SK-N-SH treated with all-trans-retinoic acid at 6 μM for 48 hours (cell line): ENCODE measurements around the gene HCFC1.

Experiments
- ATAC-seq: fragments of 200-7000 bp; cut with Tn5 transposase; 3 replicates; pipeline ENCODE4 v1.9.1; 2020; ENCODE audit warnings: mild to moderate bottlenecking, moderate library complexity
- ARNTL ChIP-seq: fragments of 450-650 bp; formaldehyde crosslinking; IDR thresholded peaks from 2 replicates; pipeline ENCODE4 v1.5.0; 2020; ENCODE audit warnings: low read depth, mild to moderate bottlenecking, moderate library complexity, borderline replicate concordance
- BACH2 ChIP-seq: fragments of 250-450 bp; sonication (Bioruptor Pico); IDR thresholded peaks from 2 replicates; pipeline ENCODE4 v1.9.0; 2021; ENCODE audit warnings: mild to moderate bottlenecking, borderline replicate concordance
- CSDC2 ChIP-seq: fragments of 250-450 bp; sonication (Bioruptor Pico); IDR thresholded peaks from 2 replicates; pipeline ENCODE4 v1.5.0; 2020; ENCODE audit warnings: mild to moderate bottlenecking, moderate library complexity
- ESRRG ChIP-seq: fragments of 250-450 bp; sonication (Bioruptor Pico); IDR thresholded peaks from 2 replicates; pipeline ENCODE4 v1.6.1; 2021; ENCODE audit warnings: mild to moderate bottlenecking
- OSR1 ChIP-seq: fragments of 250-450 bp; sonication (Bioruptor Pico); IDR thresholded peaks from 2 replicates; pipeline ENCODE4 v1.8.0; 2022; ENCODE audit warnings: moderate library complexity, mild to moderate bottlenecking, inconsistent platforms
- PPARA ChIP-seq: fragments of 250-450 bp; sonication (Bioruptor Pico); IDR thresholded peaks from 2 replicates; pipeline ENCODE4 v1.5.0; 2020; ENCODE audit warnings: mild to moderate bottlenecking, borderline replicate concordance
- RARB ChIP-seq: fragments of 250-450 bp; sonication (Bioruptor Pico); IDR thresholded peaks from 2 replicates; pipeline ENCODE4 v1.8.0; 2021; ENCODE audit warnings: mild to moderate bottlenecking, moderate library complexity
- SNAI2 ChIP-seq: fragments of 250-450 bp; sonication (Bioruptor Pico); IDR thresholded peaks from 2 replicates; pipeline ENCODE4 v1.5.0; 2020; ENCODE audit warnings: mild to moderate bottlenecking, moderate library complexity
- TOX ChIP-seq: fragments of 250-450 bp; sonication (Bioruptor Pico); IDR thresholded peaks from 2 replicates; pipeline ENCODE4 v1.8.0; 2021; ENCODE audit warnings: mild to moderate bottlenecking, moderate library complexity, borderline replicate concordance
- ZC3H10 ChIP-seq: fragments of 250-450 bp; sonication (Bioruptor Pico); IDR thresholded peaks from 2 replicates; pipeline ENCODE4 v1.5.1; 2021; ENCODE audit warnings: mild to moderate bottlenecking, moderate library complexity
- ZFP3 ChIP-seq: fragments of 250-450 bp; sonication (Bioruptor Pico); IDR thresholded peaks from 2 replicates; pipeline ENCODE4 v1.5.0; 2020; ENCODE audit warnings: mild to moderate bottlenecking, moderate library complexity
- ZFP30 ChIP-seq: fragments of 450-650 bp; formaldehyde crosslinking; IDR thresholded peaks from 2 replicates; pipeline ENCODE4 v1.5.0; 2022; ENCODE audit warnings: mild to moderate bottlenecking, moderate library complexity
- ZNF565 ChIP-seq: fragments of 450-650 bp; formaldehyde crosslinking; conservative IDR thresholded peaks from 2 replicates; pipeline ENCODE4 v1.5.0; 2020; ENCODE audit warnings: low read depth, mild to moderate bottlenecking, moderate library complexity
- ZNF70 ChIP-seq: fragments of 450-650 bp; formaldehyde crosslinking; IDR thresholded peaks from 2 replicates; pipeline ENCODE4 v1.5.0; 2020; ENCODE audit warnings: mild to moderate bottlenecking, moderate library complexity
- ZNF8 ChIP-seq: fragments of 450-650 bp; formaldehyde crosslinking; IDR thresholded peaks from 2 replicates; pipeline ENCODE4 v1.5.0; 2020; ENCODE audit warnings: mild to moderate bottlenecking, moderate library complexity
- TF ChIP-seq, protein P1 (sequence below): fragments of 250-450 bp; sonication (Bioruptor Pico); IDR thresholded peaks from 2 replicates; pipeline ENCODE4 v1.5.0; 2020; ENCODE audit warnings: mild to moderate bottlenecking, moderate library complexity
- TF ChIP-seq, protein P2 (sequence below): fragments of 250-450 bp; sonication (Bioruptor Pico); IDR thresholded peaks from 2 replicates; pipeline ENCODE4 v1.5.1; 2020; ENCODE audit warnings: low read depth, mild to moderate bottlenecking, moderate library complexity
- TF ChIP-seq, protein P3 (sequence below): fragments of 250-450 bp; sonication (Bioruptor Pico); IDR thresholded peaks from 2 replicates; pipeline ENCODE4 v1.5.1; 2021; ENCODE audit warnings: mild to moderate bottlenecking, moderate library complexity
- TF ChIP-seq, protein P4 (sequence below): fragments of 250-450 bp; sonication (Bioruptor Pico); IDR thresholded peaks from 2 replicates; pipeline ENCODE4 v1.8.0; 2021; ENCODE audit warnings: low read depth, mild to moderate bottlenecking, moderate library complexity, borderline replicate concordance

HCFC1 gene

DNA sequence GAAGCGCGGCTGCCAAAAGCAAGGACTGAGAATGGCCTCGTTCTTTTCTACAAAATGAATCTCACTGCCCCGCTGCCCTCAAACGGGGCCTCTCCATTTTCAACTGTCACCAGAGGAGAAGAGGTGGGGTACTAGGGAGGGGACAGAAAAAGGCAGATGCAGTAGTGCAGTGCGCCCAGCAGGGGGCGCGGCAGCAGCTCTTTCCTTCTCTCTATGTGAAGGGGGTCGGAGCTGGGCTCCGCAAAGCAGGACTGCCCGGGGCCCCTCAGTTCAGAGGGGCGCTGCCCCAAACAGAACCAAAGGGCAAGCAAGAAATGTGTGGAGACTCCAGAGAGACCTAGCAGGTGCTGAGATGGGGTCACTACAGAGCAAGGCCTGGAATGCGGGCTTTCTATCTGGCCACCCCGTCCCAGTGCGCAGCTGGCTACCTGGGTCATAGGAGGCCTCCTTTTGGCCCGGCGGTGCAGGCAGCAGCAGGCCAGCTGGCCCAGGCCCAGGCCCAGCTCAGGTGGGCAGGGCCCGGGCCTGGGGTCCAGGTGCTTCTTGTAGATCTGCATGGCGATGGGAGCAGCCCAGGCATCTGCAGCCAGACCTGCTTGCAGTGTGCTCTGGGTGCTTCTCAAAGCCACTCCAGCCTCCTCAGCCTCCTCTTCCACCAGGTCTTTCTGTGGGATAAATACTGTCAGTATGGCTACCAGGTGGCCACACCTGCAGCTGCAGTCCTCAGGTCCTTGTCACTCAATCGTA, 42.2 kb upstream of the HCFC1 start:
- peak; percentile 79 for ATAC-seq
- TF ChIP-seq CSDC2 (CRISPR knock-in tag) (no peak), SNAI2 (no peak)

DNA sequence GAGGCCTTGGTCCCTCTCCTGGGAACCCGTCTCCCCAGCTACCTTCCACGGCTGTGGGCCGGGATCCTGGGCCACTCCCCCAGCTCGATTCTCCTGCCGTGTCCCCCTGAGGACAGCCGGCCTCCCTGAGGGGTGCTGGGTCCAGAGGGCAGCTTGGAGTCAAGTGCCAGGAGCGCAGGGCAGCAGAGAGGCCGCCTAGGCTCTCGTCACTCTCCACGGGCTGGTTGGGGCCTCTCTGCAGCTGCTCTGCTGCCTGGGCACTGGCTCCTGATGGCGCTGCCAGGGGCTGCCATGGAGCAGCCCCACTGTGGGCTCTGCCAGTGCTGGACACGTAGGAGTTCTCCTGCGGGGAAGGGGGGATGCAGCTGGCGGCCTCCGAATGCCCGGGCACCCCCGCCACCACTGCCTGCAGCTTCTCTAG, 41.4 kb upstream of the HCFC1 start:
- TF ChIP-seq ZNF70 (CRISPR knock-in tag): no peak
- TF ChIP-seq ARNTL (CRISPR knock-in tag): no peak
- no peak for TF ChIP-seq RARB
- no peak for TF ChIP-seq ZC3H10 (CRISPR knock-in tag)
- TF ChIP-seq ZNF565 (CRISPR knock-in tag): no peak
- TF ChIP-seq, all 23 proteins: peak for 0
- ATAC-seq: no peak

DNA sequence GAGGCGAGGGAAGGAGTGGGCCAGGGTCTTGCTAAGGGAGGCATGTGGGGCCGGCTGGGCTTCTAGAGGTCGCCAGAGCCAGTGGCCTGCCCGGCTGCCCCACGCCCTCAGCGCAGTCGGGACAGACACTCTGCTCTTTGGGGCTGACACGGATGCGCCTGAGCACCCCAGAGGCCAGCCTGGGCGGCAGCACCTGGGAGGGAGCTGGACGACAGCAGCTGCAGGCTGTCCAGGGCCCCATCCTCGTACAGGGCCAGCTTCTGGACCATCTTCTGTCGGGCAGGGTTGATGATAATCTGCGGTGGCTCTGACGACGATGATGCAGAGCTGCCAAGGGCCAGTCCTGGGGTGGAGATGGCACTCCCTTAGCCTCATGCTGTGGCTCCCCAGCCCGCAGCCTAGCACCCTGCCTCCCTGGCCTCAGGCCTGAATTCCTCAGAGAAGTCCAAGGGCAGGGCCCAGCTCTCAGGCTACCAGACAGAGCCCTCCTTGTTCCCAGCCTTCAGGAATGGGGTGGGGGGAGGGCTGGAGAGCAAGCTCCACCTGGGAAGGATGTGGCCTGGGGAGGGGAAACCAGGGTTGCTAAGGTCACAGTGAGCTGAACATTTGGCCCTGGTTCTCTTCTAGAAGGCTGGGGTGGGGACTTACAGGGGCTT, 40.8 kb upstream of the HCFC1 start:
- no peak for ATAC-seq
- TF ChIP-seq SNAI2 (no peak), ZFP30 (CRISPR knock-in tag) (no peak), ZC3H10 (CRISPR knock-in tag) (no peak), ESRRG (CRISPR knock-in tag) (no peak), ZNF70 (CRISPR knock-in tag) (no peak), ARNTL (CRISPR knock-in tag) (no peak), BACH2 (CRISPR knock-in tag) (no peak), ZNF8 (CRISPR knock-in tag) (no peak), ZFP3 (no peak), OSR1 (no peak), CSDC2 (CRISPR knock-in tag) (no peak), ZNF565 (CRISPR knock-in tag) (no peak), RARB (no peak), TOX (CRISPR knock-in tag) (no peak), PPARA (CRISPR knock-in tag) (no peak)
- TF ChIP-seq, protein P1, sequence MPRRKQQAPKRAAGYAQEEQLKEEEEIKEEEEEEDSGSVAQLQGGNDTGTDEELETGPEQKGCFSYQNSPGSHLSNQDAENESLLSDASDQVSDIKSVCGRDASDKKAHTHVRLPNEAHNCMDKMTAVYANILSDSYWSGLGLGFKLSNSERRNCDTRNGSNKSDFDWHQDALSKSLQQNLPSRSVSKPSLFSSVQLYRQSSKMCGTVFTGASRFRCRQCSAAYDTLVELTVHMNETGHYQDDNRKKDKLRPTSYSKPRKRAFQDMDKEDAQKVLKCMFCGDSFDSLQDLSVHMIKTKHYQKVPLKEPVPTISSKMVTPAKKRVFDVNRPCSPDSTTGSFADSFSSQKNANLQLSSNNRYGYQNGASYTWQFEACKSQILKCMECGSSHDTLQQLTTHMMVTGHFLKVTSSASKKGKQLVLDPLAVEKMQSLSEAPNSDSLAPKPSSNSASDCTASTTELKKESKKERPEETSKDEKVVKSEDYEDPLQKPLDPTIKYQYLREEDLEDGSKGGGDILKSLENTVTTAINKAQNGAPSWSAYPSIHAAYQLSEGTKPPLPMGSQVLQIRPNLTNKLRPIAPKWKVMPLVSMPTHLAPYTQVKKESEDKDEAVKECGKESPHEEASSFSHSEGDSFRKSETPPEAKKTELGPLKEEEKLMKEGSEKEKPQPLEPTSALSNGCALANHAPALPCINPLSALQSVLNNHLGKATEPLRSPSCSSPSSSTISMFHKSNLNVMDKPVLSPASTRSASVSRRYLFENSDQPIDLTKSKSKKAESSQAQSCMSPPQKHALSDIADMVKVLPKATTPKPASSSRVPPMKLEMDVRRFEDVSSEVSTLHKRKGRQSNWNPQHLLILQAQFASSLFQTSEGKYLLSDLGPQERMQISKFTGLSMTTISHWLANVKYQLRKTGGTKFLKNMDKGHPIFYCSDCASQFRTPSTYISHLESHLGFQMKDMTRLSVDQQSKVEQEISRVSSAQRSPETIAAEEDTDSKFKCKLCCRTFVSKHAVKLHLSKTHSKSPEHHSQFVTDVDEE (CRISPR knock-in tag): no peak
- TF ChIP-seq, protein P2, sequence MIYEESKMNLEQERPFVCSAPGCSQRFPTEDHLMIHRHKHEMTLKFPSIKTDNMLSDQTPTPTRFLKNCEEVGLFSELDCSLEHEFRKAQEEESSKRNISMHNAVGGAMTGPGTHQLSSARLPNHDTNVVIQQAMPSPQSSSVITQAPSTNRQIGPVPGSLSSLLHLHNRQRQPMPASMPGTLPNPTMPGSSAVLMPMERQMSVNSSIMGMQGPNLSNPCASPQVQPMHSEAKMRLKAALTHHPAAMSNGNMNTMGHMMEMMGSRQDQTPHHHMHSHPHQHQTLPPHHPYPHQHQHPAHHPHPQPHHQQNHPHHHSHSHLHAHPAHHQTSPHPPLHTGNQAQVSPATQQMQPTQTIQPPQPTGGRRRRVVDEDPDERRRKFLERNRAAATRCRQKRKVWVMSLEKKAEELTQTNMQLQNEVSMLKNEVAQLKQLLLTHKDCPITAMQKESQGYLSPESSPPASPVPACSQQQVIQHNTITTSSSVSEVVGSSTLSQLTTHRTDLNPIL (CRISPR knock-in tag): no peak
- TF ChIP-seq, protein P3, sequence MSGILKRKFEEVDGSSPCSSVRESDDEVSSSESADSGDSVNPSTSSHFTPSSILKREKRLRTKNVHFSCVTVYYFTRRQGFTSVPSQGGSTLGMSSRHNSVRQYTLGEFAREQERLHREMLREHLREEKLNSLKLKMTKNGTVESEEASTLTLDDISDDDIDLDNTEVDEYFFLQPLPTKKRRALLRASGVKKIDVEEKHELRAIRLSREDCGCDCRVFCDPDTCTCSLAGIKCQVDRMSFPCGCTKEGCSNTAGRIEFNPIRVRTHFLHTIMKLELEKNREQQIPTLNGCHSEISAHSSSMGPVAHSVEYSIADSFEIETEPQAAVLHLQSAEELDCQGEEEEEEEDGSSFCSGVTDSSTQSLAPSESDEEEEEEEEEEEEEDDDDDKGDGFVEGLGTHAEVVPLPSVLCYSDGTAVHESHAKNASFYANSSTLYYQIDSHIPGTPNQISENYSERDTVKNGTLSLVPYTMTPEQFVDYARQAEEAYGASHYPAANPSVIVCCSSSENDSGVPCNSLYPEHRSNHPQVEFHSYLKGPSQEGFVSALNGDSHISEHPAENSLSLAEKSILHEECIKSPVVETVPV (CRISPR knock-in tag): no peak
- TF ChIP-seq, protein P4, sequence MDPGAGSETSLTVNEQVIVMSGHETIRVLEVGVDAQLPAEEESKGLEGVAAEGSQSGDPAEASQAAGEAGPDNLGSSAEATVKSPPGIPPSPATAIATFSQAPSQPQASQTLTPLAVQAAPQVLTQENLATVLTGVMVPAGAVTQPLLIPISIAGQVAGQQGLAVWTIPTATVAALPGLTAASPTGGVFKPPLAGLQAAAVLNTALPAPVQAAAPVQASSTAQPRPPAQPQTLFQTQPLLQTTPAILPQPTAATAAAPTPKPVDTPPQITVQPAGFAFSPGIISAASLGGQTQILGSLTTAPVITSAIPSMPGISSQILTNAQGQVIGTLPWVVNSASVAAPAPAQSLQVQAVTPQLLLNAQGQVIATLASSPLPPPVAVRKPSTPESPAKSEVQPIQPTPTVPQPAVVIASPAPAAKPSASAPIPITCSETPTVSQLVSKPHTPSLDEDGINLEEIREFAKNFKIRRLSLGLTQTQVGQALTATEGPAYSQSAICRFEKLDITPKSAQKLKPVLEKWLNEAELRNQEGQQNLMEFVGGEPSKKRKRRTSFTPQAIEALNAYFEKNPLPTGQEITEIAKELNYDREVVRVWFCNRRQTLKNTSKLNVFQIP: no peak
